GM19395 (cell line): ENCODE results near the gene REG3G.

ENCODE experiments used
- ATAC-seq: cut with Tn5 transposase; IDR thresholded peaks from one replicate; pipeline ENCODE4 v1.9.1; 2021; ENCODE audit warnings: mild to moderate bottlenecking, moderate library complexity; ENCODE audit not compliant: unreplicated experiment

Gene REG3G

DNA sequence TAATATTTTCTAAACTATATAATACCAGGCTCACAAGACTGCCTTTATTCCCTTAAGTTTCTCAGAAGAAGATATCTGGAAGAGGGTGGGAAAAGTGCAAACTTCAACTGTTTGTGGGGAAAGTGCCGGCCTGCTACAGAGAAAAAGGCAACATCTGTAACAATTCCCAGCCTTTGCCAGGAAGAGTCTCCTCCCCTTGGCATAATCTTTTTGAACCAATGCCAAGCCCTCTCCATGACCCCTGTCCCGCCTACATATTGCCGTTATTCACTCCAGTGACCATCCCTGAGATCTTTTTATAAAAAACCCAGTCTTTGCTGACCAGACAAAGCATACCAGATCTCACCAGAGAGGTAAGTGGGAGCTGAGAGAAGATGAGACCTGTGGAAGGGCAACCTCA, at the start of gene REG3G:
REG3G (plus strand) TSS at position 282 of the 400 bp plus-strand sequence. CDS start 392 bp downstream, outside the sequence.
- no peak for ATAC-seq

DNA sequence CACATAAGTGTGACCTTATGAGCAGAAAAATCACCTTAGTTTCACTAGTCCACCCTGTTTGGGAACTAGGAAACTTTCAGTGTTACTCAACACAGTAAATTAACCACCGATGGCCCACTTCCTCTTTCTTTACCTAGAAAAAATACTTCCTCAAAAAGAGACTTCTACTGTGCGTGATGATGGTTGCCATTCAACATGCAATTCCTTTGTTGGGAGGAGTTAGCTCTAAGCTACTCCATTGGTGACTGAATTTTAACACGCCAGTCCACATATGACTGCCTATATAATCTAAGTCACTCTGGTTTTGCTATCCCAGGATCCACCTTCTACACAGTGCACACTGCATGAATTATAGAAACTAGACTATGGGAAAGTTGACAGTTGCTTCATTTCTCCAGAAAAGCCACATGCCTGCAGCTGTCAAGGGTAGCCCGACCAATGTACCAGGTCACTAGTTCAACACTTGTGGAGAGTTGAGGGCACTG, 47.8 kb upstream of the REG3G start:
- ATAC-seq = peak; percentile 94

DNA sequence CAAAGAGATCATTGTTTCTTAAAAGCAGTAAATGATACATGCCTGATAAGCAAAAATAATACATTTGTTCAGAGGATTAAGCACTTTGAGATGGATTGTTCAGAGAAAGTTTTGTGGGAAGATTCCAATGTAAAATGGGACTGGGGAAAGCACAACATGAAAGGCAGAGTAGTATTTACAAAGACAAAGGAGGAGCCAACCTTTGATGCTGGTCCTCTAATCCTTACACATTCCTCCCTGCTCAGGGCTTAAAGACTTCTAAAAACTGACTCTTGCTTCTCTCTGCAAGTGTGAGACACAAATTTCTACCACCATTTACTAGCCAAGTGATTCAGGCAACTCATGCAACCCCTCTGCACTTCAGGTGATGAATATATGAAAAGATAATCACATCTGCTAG, 47.2 kb upstream of the REG3G start:
- no peak for ATAC-seq

DNA sequence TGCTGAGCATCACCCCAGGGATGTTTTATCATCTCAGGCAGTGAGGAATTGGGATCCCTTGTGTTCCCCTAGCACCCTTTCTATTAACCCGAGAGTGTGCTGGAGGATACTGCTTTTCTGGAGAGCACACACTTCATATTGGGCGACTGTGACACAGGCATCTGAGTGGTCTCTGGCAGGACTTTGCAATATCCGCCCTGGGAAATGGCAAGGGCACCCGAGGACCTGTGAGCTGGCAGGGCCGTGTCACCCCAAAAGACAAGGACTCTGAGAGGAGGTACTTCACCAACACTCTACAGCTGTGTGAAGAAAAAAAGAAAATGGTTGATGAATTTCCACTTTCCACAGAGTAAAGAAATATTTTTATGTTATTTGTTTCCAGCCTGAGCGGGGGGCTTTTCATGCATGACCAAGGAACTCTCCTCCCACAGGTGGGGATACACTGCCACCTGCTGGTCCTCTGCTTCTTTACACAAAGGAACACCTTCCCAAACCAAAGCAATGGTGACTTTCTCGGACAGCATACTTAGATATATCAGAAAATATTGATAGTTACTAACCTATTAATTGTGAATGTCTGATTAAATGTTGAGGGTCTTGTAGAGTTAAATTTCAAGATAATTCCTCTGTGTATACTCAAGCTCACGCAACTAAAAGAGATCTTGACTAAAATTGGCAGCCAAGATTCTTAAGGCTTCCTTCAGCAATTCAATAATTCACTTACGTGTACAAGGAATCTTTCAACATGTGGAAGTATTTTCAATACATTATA, 45.9 kb upstream of the REG3G start:
- ATAC-seq = peak; percentile 32

DNA sequence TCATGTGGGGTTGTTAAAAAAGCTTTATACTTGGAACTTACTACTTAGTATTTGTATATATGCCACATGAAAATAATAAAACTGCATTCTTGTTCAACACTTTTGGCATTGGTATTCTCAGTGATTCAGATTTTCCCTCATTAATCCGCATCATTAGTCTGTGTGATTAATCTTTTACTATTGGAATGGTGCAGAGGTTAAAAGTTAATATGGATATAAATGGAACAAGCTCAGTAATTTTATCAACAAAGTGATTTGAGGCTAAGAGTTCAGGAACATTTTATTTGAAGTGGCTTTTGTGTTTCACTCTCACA, 45.4 kb upstream of the REG3G start:
- no peak for ATAC-seq

DNA sequence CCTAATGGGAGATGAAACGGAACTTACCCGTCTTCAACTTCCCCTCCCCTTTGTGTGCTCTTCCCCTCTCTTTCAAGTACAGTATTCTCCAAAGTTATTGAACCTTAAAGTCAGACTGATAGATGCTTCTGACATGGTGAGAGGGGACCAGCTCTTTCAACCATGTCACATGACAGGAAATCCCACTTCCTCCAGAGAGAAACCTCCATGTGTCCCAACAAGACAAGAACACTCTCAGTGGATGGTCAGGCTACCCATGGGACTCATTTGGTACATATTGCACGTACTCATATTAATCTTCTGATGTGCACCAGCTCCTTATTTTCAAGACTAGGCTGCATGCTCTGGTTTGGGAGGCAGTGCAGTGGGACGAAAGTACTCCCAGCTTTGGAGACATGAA, 44.6 kb upstream of the REG3G start:
- no peak for ATAC-seq

DNA sequence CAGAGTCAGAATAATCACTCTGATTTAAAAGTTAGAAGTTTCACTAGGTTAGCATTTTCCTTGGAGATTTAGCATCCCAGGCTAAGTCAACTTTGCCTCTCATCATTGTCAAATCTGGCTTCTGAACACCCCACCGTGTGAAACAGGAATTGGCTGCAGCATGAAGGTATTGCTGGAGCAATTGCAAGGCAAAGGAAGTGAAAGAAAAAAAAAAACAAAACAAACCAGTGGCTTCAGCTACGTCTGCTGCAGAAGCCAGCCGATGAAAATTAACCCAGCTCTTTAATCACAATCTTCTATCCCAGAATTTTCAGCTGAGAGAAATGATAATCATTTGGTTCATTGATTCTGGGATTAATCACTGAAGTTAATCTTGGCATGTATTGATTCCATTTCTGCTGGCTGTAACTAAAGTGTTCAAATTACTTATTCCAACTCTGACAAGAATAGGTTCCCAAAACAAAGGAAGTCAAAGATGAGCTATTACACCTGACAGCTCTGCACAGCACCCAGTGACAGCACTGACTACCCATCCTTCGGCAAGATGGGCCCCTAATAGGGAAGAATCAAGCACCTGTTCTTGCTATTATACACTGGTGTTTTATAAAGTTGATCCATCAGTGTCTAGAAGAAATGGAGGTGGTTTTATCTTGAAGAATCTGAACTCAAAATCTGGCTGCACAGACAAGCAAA, 42.7 kb upstream of the REG3G start:
- no peak for ATAC-seq

DNA sequence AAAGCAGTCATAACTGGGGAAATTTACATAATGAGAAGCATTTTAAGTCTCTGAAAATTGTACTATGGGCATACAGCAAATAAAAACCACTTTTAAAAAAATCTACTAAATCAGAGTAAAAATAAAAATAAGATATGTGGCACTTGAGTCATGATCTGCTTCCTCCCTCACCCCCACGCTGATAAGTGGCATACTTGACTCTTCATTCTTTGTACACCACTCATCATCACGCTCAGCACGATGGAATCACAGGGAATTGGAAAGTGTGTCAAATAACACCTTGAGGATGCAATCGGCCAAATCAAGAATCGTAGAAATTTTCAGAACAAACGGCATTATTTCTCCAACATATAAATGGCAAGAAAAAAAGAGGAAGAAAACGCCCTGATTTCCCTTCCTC, 41.1 kb upstream of the REG3G start:
- ATAC-seq = no peak

DNA sequence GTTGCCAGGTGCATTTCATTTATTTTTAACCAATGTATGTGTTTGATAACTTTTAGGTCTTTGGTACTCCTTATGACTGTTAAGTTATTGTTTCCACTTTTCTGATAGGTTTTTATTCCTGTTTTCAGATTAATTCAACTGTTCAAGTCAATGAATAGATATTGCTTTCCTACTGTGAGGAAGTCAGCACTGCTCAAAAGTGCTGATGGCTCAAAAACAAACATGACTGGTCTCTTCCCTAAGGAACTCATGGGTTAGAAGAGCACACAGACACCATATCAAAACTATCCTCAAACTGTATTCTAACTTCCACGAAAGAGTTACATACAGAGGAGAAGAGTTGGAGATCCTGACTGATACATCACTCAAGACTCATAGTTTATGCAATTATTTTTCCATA, 39.9 kb upstream of the REG3G start:
- ATAC-seq = no peak

DNA sequence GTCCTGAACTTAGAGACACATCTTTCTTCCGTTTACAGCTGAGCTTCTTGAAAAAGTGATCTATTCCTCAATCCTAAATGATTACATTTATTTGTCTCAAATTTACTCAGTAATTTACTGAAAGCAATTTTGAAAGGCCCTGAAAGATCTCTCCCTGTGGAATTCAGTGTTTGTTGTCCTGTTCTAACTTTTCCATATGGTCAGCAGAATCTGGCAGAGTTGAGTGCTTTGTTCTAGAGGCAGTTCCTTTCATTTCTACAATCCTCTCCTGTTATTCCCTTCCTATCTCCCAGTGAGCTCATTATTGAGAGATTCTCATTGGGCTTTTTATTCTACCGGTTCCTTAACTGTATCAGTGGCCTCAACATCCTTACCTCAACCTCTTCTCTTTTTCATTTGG, 36.5 kb upstream of the REG3G start:
- ATAC-seq = no peak

DNA sequence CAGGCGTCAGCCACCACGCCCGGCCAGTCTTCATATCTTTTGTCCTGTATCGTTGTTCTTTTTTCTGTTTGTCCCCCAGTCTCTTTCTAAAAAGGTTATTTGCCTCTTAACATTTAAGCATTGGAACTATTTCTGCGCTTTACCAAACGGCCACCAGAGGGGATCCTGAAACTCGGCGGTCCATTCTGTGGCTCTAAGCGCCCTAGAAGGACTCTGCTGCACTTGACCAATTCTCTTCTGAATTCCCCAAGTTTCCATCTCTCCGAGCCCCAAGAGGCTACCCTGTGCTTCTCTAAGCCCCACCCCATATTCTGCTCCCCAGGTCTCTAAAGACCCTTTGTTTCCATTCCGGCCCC, 33.1 kb upstream of the REG3G start:
- ATAC-seq = no peak

DNA sequence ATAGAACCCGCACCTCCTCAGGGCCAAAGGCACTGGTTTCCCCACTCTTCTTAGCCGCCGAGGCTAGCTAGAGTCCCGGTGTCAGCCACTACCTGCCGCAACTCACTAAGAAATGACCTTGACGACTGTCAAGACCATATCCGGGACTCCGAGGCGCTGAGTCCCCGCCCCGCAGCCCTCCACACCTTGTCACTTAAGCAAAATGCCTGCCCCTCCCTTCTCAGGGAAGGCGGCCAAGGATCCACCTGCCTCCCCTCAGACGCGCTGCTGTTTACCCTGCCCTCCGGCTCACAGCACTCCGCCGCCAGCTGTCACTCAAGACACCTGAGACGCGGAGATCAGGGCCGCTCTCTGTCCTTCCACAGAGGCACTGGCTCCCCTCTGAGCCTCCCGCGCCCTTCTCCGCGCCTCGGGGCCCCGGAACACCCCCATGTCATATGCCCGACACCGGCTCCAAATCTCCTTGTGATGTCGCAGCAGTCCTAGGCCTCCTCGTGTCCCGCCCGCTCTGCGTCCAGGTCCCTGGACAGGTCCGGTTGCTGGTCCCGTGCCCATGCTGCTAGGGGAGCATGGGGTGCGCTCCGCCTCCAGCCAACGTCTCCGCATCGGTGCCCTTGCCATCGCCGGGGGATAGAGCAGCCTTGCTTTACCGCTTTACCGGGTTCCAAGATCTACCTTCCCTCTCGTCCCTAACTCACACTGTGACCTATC, 32.5 kb upstream of the REG3G start:
- no peak for ATAC-seq

DNA sequence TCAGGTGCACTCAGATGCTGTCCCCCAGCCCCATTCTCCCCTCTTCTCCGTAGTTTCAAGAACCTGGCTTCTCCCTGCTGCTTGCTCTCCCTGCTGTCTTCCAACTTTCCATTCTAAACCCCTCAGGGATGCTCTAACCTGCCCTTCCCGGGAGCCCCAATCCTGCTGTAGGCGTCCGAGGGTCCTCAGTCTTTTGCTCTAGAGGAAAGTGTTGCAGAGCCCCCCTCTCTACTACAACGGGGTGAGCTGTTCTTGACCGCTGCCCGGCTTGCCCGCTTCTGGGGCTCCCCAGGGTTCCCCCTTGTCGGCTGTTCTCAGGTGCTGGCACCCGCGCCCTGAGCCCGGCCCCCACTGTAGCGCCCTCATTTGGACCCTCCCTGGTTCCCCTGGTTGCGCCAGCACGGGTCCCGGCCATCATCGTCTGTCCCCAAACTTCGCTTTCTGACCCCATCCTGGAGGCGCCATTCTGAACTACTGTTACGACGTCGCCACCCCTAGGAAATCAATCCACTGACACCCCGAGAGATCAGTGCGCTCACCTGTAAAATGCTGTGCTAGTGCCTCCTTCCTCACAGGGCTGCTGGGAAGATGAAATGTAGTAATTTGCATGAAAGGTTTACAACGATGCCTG, 31.9 kb upstream of the REG3G start:
- no peak for ATAC-seq

DNA sequence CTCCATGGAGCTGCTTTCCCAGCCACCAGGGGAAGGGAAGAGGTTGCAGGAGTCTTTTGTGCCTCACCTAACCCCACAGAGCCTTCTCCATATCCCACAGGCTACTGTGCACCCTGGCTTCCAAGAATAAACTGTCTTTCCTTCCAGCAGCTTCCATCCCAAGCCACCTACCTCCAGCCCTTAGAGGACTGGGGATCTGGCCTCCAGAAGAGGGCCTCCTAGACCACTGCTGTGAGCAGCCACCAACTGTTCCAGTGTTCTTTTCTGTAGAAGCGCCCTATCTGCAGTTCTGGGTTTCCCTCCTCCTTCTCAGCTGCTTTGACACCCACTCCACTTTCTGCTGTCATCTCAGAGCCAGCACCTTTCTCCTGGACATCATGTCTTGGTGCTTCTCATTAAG, 30.7 kb upstream of the REG3G start:
- no peak for ATAC-seq

DNA sequence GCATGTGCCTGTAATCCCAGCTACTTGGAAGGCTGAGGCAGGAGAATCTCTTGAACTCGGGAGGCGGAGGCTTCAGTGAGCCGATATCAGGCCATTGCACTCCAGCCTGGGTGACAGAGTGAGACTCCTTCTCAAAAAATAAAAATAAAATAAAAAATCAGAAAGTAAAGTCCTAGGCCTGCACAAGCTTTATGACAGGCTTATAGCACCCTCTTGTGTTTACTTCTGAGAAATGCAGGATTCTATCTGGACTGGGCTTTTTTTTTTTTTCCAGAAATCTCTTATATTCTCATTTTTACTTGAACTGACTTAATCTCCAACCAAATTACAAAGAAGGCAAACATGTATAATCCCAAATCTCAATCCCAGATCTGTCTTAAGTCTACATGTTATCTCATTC, 26.1 kb upstream of the REG3G start:
- ATAC-seq = no peak

DNA sequence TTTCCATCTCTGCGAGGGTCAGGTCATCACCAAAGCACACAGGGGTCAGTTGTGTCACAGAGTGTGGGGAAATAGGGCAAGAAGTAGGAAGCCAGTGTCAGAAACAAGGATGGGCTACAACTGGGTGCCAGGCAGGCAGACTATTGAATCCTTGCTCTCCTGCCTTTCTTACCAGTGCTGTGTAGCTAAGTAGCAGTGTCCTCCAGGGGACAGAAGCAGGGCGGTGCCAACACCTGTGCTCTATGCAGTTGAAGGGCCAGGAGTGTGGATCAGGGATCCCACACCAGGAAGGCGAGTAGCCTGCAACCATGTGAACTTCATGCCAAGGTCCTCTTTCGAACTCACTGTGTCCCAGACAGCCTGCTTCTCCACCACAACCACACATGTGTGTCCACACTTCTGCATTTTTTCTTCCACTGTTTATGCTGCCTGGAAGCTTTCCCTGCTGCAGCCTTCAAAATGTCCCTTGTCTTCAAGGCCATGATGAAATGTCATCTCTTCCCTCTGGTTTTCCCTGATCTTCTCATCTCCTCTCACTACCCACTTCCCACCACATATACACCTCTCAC, 25.4 kb upstream of the REG3G start:
- no peak for ATAC-seq

DNA sequence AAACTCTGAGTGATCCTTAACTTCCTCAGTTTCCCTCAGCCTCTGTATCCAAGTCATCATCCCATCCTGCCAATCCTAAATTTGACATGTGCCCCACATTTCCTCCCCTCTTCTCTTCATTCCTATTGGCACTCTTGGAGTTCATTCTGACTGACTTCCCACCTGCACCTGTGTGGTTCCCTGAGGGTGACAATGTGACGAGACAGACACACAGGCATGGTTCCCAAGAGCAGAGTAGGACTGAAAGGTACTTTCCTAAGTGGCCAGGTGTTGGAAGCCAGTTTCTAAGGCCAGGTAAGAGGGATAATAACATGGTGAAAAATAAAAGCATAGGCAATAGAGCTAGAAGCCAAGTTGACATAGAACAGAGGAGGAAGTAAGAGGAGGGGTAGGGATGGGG, 24.2 kb upstream of the REG3G start:
- ATAC-seq = no peak

DNA sequence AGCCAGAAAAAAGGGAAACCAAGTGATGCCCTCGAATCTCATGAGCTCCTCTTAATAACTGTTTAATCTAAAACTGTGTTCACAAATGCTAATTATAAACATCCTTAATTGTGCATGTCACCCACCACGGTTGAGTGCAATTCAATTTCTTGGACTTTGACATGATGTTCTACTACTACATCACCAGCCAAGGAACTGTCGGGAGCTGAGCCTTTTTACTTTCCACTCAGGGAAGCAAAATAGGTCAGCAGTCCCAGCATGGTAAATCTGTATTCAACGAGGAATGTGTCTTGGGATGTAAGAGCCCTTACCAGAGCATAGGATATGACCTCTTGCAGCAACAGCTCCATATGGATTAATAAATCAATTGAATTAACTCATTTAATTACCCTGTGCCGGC, 20.8 kb upstream of the REG3G start:
- no peak for ATAC-seq

DNA sequence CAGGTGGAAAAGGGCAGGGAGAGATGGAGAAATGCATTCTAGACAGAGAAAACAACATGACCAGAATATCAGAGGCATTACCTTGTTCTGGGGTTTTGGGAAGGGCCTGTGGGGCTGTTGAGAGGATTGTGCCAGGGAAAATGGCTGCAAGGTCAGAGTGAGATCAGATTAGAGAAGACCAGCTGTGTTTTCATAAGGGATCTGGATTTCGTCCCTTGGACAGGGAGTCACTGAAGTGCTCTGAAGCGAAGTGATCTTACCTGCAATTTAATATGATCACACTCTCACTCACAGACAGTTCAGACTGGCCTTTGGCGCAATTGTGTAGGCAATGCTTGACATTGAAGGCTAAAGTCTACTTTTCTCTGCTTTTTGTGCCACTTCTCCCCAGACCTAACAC, 20.3 kb upstream of the REG3G start:
- no peak for ATAC-seq

DNA sequence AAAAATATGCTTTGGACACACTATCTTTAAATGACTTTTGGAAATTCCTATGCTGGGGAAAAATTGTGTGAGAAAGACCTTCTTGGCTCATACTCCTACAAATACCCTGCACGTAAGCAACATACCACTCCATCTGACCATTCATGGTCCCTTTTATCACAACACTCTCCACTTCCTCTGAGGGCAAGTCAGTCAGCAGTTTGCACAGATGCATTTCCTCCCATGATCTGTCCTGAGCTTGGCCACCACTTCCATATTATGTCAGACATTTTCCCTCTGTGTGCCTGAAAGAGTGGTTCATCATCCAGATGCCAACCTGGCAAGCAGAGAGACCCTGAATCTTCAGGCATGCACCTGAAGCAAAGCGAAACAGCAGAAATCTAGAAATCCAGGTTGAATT, 16.1 kb upstream of the REG3G start:
- ATAC-seq = no peak

DNA sequence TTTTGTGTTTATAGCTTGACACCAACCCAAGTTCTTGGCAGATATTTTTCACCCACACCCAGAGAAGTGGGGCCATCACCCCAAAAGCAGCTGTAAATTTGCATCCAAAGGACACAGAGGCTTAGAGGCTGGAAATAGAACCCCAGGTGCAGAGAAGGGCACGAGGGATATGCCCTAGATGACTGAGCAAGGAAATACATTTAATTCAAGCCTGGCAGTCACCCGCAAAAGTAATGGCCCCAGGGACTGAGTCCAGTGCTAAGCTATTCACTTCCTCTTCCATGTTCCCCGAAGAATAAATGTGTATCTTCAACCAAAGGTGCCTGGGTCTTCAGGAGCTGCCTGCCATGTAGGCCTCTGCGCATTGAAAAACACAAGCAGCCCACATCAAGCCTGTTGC, 14.0 kb upstream of the REG3G start:
- ATAC-seq = no peak
